NCI-H526 (cell line): ENCODE measurements around the gene CELF2.
A peak's percentile ranks its signal among the peaks of the same experiment; 100 is the strongest.

Source experiments
- DNase-seq, 2 experiments: peaks; one replicate each; lab custom pipeline; 2025; lab: John Stamatoyannopoulos, UW

CELF2 gene

DNA sequence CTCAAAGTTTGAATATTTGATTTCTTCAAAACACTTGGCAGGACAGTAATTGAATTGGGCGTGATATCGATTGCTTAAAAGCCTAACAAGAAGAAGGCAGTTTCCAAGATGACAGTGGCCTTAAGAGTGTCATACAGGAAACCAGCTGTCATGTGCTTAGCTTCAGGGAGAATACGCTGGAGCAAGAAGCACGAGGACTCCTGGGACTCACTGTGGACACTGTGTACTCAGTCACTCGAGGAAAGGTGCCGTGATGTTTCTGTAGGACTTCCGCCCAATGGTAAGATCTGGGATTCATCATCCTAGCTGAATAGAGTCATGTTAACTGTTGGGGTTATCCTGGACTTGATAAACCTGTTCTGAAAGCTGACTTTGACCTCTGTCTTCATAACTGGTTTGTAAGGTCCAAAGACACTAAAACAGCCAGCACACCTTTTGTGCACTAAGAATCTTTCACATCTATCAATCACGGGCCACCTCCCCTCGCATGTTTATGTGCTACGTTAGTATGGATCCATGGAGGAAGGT lies 113.5 kb downstream of the CELF2 start:
- peak in 1 of 2 experiments; percentile 12 for DNase-seq

DNA sequence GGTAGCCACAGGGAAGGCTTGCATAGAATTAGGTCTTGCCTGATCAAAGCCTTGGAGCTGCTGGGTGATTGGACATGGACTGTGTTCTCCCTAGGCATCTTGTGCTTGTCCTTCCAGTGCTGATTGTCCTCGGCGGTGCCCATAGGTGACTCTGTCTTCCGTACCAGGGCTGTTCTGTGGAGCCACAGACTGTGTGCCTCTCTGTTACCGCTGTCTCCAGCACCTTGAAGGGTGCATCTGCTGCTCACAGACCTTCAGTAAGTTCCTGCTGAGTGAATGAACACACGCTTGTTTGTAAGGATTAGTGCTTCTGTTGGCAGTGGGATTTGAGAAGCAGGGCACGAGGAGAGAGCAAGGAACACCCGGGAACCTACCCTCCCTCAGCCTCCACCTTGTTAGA lies 116.7 kb downstream of the CELF2 start:
- DNase-seq = no peak

DNA sequence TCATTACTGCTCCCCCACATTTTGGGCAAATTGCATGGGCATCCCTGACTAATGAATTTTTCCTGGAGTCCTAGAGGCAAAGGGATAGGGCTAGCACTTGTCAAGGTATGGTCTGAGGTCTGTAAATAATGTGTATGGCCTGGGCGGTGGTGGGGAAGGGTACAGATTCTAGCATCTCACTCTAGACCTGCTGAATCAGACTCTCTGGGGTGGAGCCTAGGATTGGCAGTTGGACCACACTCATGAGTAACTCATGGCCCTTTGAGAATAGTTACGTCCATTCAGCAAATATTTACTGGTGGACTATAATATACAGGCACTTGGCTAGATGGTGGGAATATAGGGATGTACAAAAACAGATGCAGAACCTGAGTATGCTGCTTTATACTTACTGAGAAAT lies 118.0 kb downstream of the CELF2 start:
- DNase-seq = no peak

DNA sequence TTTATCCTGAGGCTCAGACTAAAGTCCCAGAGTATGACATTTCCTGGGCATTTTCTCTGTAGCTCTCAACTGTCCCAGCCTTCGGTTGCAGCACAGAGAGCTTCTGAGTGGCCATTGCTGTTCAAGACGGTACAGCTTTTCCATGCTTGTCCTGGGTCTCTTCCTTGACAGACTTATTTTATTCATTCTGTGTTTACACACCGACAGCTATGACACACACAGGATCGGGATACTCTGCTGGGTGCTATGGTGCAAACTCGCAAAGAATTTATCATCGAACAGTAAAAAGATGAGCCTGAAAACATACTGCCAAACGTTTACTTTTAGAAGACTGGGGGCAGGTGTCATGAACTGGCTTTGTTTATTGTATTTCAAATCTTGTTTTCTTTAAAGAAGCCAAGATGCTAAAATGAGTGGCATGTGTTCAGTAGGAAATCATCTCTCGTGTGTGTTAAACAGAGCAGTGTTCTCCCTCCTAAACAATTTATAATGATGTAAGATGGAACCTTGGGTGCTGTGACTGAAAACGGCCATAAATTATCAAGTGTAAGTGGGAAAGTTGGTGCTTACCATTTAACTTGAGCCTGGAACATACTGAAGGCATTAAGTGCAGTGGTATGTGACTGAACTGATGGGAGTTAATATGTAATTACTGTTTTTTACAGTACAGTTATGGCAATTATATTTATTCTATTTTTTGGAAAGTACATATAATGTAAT lies 120.8 kb downstream of the CELF2 start:
- DNase-seq = no peak

DNA sequence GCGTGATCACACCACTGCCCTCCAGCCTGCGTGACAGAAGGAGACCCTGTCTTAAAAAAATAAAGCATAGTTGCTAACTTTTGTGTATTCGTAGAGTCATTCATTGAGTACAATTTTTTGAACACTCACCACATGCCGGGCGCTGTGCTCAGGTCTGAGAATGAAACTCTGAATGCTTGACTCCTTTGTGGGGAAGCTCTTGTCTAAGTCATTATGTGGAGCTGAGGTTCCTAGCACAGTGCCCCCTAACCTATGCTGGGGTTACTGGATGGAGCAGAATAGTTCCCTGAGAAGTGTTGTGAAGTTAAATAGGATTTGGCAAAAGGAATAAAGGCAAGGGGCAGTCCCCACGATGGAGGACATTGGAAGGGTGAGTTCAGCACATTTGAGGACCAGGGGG lies 123.3 kb downstream of the CELF2 start:
- no peak for DNase-seq

DNA sequence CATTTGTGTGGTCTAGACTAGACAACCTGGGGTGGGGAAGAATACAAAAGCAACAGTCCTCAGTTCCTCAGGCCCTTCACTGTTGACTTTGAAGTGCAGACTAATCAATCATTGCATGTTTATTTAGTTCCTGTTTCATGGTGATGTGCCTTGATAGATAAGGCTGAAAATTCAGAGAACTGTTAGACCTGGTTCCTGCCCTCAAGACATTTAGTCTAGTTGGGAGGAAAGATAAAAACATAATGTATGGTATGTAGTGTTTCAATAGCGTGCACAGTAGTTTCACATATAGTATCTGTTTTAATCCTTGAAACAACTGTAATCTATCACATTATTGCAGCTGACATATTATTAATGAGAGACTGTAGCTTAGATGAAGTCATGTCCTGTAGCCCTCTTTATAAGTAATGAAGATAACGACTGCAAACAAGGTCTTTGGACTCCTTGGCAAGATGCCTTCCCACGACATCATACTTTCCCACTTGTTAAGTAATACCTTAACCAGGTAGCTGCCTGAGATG lies 124.0 kb downstream of the CELF2 start:
- DNase-seq = no peak

DNA sequence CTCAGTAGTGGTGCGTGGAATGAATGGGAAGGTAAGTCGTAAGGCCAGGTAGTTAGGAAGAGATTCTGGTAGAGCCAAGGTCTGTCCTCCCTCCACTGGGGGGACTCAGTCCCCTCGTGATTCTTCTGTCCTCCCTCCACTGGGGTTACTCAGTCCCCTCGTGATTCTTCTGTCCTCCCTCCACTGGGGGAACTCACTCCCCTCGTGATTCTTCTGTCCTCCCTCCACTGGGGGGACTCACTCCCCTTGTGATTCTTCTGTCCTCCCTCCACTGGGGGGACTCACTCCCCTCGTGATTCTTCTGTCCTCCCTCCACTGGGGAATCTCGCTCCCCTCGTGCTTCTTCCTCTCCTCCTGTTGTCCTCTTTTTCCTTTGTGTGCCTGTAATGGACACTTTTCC lies 125.1 kb downstream of the CELF2 start:
- no peak for DNase-seq

DNA sequence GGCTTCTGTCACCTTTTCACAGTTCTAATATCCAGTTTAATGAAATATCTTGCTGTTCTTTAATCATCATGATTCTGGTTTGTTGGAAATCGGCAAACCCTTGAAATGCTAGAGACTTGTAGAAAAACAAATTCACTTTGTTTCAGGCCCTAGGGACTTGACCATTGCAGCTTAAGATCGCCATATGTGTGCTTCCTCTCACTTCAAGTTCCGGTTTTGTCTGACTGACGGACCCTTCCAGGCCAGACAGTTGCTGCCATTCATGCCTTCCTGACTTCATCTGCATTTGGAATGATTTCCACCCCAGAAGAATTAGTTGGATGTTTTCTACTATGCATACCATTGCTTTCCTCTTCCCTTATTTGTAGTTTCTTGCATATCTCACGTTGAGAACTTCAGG lies 125.6 kb downstream of the CELF2 start:
- DNase-seq = no peak

DNA sequence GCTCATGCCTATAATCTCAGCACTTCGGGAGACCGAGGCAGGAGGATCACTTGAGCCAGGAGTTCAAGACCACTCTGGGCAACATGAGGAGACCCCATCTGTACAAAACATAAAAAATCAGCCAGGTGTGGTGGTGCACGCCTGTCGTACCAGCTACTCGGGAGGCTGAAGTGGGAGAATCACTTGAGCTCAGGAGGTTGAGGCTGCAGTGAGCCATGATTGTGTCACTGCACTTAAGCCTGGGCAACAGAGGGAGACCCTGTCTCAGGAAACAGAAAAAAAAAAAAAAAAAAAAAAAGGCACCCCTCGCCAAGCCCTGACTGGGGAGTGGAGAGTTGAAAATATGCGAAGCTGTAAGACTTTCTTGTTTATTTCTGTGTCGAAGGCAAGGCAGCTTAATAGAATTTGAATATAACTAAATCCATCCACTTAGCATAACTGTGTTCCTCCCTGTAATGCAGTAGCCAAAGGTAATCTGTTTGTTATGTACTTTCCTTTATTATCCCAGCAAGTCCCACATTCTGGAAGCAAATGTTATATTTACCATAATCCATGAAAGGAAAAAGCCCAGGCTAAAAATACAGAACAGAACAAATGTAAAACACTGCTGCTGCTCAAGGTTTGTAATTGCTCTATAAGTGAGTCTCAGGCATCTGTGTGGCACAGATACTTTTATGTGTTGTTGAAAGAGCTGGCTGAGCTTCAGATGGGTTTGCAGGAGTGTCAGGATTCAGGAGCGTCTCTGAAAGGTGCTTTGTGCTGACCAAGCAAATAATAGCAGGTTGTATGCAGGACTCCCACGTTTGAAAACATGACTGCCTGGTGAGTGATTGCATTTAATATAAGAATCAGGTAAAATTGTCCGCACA lies 127.2 kb downstream of the CELF2 start:
- DNase-seq = peak; percentile 75 to 91

DNA sequence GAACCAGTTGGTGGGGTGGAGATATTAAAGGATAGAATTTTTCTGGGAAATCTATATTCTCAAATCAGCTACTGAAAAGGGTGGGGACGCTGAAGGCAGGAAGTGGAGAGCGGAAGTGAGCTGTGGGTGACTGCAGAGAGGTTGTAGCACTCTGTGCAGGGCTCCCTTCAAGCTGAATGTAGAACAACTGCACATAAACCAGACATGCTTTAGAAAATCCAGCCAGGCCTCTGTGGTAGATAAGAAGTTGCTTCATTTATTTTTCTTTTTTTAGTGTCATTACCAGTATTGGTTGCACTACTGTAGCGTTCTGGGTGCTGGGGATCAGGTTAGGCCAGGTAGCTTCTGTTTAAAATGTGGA lies 127.8 kb downstream of the CELF2 start:
- peak in 1 of 2 experiments; percentile 47 for DNase-seq

DNA sequence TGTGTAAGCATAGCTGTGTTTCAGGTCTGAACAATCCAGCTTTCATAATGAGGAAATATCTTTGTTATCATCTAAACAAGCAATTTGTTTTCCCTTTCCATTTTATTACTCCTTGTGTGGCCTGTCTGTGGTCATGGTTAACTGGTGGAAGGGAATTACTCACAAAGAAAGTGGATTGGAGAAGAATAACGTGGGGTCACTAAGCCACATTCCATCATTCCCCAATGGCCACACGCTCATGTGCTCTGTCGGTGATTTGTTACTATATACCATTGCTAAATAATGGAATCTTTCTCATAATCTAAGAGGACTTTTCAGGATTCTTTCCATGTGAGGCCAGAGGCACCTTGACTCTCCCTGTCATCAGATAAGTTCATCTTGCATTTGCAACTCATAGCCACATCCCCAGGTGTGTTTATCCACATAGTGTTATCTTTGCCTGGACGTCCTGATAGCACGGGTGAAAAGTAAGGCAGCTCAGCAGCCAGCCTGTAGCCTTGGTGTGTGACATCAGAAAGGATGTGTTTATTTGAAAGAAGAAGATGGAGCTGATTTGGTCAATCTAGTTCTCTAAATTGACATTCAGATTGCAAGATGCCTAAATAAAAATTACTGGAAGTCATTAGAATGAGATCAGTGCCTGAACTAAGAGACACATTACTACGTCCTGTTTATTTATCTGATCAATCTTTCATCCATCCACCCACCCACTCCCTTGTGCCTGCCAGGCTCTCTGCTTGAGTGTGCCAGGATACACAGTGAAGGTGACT lies 128.9 kb downstream of the CELF2 start:
- peak in 1 of 2 experiments; percentile 5 for DNase-seq

DNA sequence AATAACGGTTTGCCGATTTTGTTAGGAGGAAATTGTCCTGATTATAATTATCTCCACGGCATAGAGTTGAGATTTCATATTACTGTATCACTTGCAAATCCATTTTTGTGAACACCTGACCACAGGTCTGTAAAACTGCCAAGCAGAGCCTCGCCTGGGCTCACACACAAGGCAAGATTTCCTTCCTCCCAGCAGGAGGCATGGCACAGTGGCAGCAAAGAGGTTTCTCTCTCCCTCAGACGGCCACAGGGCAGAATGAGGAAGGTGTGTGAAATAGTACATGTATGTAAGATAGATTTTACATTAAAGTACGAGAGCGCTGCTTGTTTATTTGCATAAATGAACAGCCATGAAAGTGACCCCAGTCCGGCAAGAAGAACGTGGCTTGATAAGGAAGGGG lies 130.1 kb downstream of the CELF2 start:
- peak; percentile 24 to 33 for DNase-seq

DNA sequence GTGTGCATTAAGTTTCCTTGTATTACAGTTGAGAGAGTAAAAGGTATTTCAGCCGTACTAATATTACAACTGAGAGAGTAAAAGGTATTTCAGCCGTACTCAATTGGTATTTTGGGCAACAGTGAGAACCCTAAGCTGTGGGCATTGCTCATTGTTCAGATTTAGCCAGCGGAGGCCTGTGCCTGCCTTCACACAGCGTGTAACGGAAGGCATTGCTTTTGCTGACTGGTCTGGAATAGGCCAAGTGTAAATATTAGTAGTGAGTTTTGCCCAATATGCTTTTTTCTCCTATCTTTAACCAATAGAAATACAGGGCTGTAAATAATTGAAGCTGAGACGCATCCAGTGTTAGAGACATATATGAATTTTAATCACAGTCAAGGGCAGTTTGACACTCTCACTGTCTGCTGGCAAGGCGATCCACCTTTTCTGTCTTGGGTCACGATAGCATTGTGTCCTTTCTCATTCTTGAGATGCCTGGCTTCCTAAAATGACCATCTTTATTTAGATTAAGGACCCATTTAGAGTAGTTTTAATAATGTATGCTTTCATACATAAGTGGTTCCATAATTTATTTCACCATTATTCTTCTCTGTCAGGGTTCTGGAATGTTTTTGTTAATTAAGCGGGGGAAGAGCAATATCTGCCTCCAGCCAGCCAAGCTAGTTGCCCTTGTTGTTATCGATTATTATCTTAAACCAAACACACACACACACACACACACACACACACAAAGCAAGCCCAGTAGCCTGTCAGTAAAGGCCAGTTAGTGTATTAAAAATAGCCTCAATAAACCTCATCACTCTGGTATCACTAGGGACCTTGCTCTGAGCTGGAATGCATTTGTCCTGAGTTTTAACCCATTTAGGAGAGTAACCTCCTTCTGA lies 130.7 kb downstream of the CELF2 start:
- DNase-seq = no peak

DNA sequence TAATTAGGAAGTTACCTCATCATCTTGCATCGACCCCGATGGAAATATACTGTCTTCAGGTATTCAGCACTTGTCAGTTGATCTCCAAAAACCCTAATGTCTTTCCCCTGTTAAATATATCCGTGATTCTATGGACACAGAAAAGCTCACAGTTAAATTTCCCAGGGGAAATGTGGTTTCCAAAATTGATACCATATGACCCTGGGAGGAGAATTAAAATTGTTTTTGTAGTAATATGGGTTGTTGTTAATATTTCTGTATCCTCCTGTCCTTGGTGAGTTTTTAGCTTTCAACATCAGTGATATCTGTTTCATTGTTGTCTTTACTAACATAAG lies 132.1 kb downstream of the CELF2 start:
- DNase-seq = no peak

DNA sequence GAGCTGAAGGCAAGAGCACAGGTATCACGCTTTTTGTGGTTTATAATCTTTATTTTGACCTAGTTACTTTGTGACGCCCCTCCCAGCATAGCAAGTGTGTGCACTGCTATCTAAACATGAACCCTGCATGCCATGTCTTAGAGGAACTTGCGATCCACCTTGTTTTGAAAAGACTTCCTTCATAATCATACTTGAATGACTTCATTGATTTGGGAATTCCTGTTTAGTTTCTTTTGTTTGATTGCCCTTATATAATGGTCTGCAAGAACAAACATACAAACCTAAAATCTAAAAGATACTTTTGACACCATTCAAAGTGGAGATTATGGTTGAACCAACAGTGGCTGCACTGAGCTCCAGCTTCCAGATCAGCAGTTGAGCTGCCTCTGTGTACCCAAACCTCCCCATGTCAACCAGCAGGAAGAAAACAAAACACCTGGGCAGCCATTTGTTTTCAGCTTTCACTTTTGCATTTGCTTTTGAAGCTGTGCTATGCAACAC lies 132.6 kb downstream of the CELF2 start:
- no peak for DNase-seq

DNA sequence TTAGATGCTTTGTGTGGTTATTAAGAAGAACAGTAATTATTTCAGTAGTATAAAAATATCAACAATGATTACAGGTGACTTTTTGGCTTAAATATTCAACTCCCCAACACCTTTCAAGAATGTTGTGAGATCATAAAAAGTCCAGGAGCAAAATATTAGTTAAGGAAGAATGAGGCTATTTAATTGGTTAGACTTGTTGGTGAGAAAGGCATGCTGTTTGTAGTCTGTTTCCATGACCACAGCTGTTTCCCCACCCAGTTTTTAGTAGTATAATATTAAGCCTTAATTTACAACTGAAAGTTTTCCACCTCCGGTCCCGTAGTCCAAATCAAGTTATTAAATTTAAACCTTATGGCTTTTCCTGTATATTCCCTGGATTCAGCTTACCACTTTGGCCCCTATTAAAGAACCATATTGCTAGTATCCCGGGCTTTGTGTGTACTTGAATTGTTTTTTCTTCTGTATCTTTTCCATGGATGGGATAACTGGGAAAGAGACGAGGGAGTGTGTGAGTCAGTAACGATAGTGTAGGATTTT lies 133.3 kb downstream of the CELF2 start:
- DNase-seq = no peak

DNA sequence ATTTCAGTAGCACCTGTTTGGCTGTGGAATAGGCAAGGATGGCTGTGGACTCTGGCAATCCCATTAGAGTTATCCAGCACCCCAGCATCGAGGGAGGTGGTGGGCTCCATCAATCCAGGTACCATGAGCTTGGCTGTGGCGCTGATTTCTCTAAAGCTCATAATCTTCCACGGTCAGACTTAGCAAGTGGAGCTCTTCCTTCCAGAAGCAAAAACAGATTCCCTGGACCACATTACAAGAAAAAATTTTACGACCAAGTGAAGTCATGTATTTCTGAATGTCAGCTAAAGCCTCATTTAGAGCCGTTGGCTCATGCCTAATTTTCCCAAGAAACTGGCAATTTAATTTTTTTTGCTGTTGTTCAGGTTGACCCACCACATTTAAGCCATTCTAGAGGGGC lies 135.1 kb downstream of the CELF2 start:
- no peak for DNase-seq

DNA sequence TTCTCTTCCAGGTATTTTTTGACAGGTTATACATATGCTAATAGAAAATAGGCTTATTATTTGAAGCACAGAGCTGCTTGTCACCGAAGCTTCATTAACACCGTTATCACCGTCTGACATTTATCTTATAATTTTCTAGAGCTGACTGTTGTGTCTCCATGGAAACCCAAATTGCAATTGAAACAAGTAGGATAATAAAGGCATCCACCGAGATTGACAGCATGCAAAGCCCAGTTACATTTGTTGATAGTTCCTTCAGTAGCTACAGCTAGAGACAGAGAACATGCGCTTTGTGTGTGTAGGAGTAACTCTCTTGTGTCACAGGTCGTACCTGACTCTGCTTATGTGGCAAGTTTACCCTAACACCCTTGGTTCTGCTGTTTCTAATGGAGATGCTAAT lies 135.6 kb downstream of the CELF2 start:
- DNase-seq = no peak

DNA sequence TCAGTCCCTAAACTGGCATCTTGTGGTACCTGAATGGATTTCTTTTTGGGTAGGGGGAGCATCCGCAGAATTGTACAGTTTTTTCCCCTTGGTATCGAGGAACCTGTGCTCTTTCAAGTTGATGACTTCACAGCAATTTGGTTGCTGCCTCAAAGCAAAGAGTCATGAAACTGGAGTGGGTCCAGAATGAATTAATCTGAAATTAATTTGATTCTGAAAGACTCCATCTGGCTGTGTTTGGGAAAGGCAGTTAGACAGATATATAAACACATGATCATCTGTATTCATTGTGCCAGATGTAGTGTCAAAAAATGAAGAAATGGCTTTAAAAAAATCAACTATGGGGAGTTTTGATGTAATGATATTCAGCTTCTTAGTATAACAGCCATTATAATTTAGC lies 136.1 kb downstream of the CELF2 start:
- DNase-seq = no peak

DNA sequence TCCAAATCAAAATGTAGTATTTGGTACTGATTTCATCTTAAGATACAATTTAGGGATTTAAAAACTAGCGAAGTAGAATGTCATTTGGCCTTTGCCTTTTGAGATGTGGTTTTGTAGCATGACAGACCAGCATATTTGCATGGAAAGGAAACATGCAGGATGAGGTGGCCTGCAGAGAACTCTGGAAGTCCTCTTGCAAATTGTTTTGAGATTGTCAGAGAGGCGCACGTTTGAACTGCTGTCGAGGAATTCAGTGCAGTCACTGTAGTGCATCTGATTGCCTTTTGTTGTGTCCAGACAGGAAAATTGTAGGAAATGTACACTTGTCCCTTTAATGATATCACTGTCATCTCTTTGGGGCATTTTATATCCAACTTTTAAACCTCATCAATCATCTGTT lies 136.7 kb downstream of the CELF2 start:
- peak; percentile 6 to 37 for DNase-seq
